HuH-7.5 (cell line): ENCODE results near the gene ST6GALNAC1.

Source experiments
- DNase-seq: peaks from one replicate; pipeline ENCODE4 v3.0.0; 2011; ENCODE audit warnings: low spot score

Gene ST6GALNAC1

DNA sequence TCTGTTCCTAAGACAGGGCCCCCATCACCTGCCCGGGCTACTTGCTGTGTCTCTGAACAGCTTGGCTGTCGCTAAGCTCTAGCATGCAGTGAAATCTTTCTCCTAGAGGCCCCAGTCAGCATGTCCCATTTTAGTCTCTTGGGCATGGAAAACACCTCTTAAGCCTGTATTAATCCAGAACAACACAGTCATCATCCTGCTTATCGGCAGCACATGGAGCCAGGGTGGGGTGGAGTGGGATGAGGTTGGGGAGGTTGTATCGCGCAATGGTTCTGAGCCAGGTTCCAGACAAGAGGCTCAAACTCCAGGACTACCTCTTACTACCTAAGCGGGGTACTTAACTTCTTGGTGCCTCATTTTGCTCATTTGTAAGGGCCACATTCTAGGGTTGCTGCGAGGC, 65.7 kb downstream of the ST6GALNAC1 start:
- DNase-seq = no peak

DNA sequence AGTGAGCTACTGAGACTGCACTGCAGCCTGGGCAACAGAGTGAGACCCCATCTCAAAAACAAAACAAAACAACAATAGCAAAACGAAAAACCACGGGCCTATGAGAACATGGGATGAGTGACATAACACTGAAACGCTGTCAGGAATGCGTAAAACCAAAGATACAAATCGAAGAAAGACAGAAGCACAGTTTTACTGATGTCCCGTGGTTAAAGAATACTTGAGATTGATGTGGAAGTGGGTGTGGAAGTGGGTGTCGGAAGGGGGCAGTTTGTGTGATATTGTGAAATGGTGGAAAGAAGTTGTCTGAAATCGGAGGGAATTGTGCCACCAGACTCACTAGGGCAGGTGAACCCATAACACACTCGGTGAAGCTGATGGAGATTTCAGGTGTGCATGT, 67.4 kb downstream of the ST6GALNAC1 start:
- no peak for DNase-seq

- no peak for DNase-seq
Observed at GRCh38 chr17:76575570-76575969, 68.0 kb downstream of the ST6GALNAC1 start.
